Measurements from ENCODE around the gene HTR2A. TPM values are rescaled to one million over a fixed set of nuclear protein-coding genes. Genes with fewer than 3 reads are reported as not detected.

HTR2A gene
- total RNA-seq, 1 experiment from 2014 or later = not detected

- Mint-ChIP-seq H3K27ac (ENCODE audit: unreplicated experiment) (no peak overlapping the region), H3K9me3 (ENCODE audit: unreplicated experiment) (no peaks in the 10 kb centered on the region), H3K4me1 (ENCODE audit: low read depth, unreplicated experiment) (no peaks in the 10 kb centered on the region), H3K4me3 (ENCODE audit: unreplicated experiment) (no peak overlapping the region), H3K36me3 (ENCODE audit: insufficient read depth, unreplicated experiment) (no peaks in the 10 kb centered on the region), H3K27me3 (ENCODE audit: insufficient read depth, unreplicated experiment) (peaks cover 14% of the 10 kb centered on the region)
- BruUV-seq (replicated peaks) = no TSS peak
- Histone ChIP-seq H3K4me1 (no peaks in the 10 kb centered on the region), H3K4me3 (ENCODE audit: low read depth, low read length) (no peak overlapping the region), H3K9me3 (no peaks in the 10 kb centered on the region), H3K27me3 (replicated peaks; ENCODE audit: control insufficient read depth, insufficient read depth, low read length) (no peaks in the 10 kb centered on the region), H3K36me3 (ENCODE audit: control insufficient read depth, insufficient read depth, low read length) (no peaks in the 10 kb centered on the region)
- POLR2A ChIA-PET = no interaction called here
- DNase-seq = peak in 1 of 2 experiments; percentile 56
- TF ChIP-seq CTCF (IDR thresholded peaks at IDR 0.05; ENCODE audit: insufficient read depth in 1 of 2, low read depth in 1 of 2, low read length in 1 of 2, severe bottlenecking in 1 of 2, unreplicated experiment in 1 of 2) = peak; percentile 77 to 86
- intact Hi-C loops (cut with micrococcal nuclease; ENCODE audit: unreplicated experiment) = loop anchor here (1.0 to 5.0 kb wide), 3 partner anchors 143 to 943 kb away; no protein-coding TSS in a partner anchor
- CTCF ChIA-PET = interaction anchor here (1.0 kb wide), 1 partner anchor 628 kb away, joined by 3 read pairs; no protein-coding TSS in a partner anchor
These were observed 65.2 kb downstream of the HTR2A start for GRCh38 chr13:46831588-46832194.

GRCh38 chr13:46830405-46831005 is 66.3 kb downstream of the HTR2A start:
- H3K36me3 ChIP-seq (ENCODE audit: control insufficient read depth, insufficient read depth, low read length) = no peaks in the 10 kb centered on the region
- intact Hi-C loops (cut with micrococcal nuclease; ENCODE audit: unreplicated experiment) = loop anchor here (1.0 to 5.0 kb wide), 3 partner anchors 144 to 944 kb away; no protein-coding TSS in a partner anchor
- H3K27me3 ChIP-seq (replicated peaks; ENCODE audit: control insufficient read depth, insufficient read depth, low read length) = no peaks in the 10 kb centered on the region
- H3K4me1 Mint-ChIP-seq (ENCODE audit: low read depth, unreplicated experiment) = no peaks in the 10 kb centered on the region
- CTCF ChIA-PET = interaction anchor here (1.0 kb wide), 1 partner anchor 629 kb away, joined by 3 read pairs; no protein-coding TSS in a partner anchor
- no peak overlapping the region for H3K4me3 ChIP-seq (ENCODE audit: low read depth, low read length)
- TF ChIP-seq CTCF (IDR thresholded peaks at IDR 0.05; ENCODE audit: insufficient read depth in 1 of 2, low read depth in 1 of 2, low read length in 1 of 2, severe bottlenecking in 1 of 2, unreplicated experiment in 1 of 2) = no peak
- BruUV-seq (replicated peaks) = no TSS peak
- no peak for DNase-seq
- H3K27me3 Mint-ChIP-seq (ENCODE audit: insufficient read depth, unreplicated experiment) = peaks cover 14% of the 10 kb centered on the region
- H3K27ac Mint-ChIP-seq (ENCODE audit: unreplicated experiment) = no peak overlapping the region
- H3K9me3 ChIP-seq = no peaks in the 10 kb centered on the region
- H3K4me1 ChIP-seq = no peaks in the 10 kb centered on the region
- POLR2A ChIA-PET = no interaction called here
- H3K4me3 Mint-ChIP-seq (ENCODE audit: unreplicated experiment) = no peak overlapping the region
- H3K36me3 Mint-ChIP-seq (ENCODE audit: insufficient read depth, unreplicated experiment) = no peaks in the 10 kb centered on the region
- H3K9me3 Mint-ChIP-seq (ENCODE audit: unreplicated experiment) = no peaks in the 10 kb centered on the region

- POLR2A ChIA-PET = no interaction called here
- no peaks in the 10 kb centered on the region for H3K4me1 Mint-ChIP-seq (ENCODE audit: low read depth, unreplicated experiment)
- Histone ChIP-seq H3K9me3 (no peaks in the 10 kb centered on the region), H3K36me3 (ENCODE audit: control insufficient read depth, insufficient read depth, low read length) (no peaks in the 10 kb centered on the region), H3K4me3 (ENCODE audit: low read depth, low read length) (no peak overlapping the region), H3K27me3 (replicated peaks; ENCODE audit: control insufficient read depth, insufficient read depth, low read length) (no peaks in the 10 kb centered on the region), H3K4me1 (no peaks in the 10 kb centered on the region)
- no peak for DNase-seq
- intact Hi-C loops (cut with micrococcal nuclease; ENCODE audit: unreplicated experiment) = no loop called here
- TF ChIP-seq CTCF (IDR thresholded peaks at IDR 0.05; ENCODE audit: insufficient read depth in 1 of 2, low read depth in 1 of 2, low read length in 1 of 2, severe bottlenecking in 1 of 2, unreplicated experiment in 1 of 2) = no peak
- peaks cover 17% of the 10 kb centered on the region for H3K27me3 Mint-ChIP-seq (ENCODE audit: insufficient read depth, unreplicated experiment)
- CTCF ChIA-PET = no interaction called here
- H3K27ac Mint-ChIP-seq (ENCODE audit: unreplicated experiment) = no peak overlapping the region
- no peak overlapping the region for H3K4me3 Mint-ChIP-seq (ENCODE audit: unreplicated experiment)
- H3K9me3 Mint-ChIP-seq (ENCODE audit: unreplicated experiment) = no peaks in the 10 kb centered on the region
- H3K36me3 Mint-ChIP-seq (ENCODE audit: insufficient read depth, unreplicated experiment) = no peaks in the 10 kb centered on the region
- BruUV-seq (replicated peaks) = no TSS peak
These were observed 74.3 kb downstream of the HTR2A start for GRCh38 chr13:46822551-46822950.

Measured in Caco-2 (cell line).